ENCODE results near the gene SERPINB13.

Gene SERPINB13, protein sequence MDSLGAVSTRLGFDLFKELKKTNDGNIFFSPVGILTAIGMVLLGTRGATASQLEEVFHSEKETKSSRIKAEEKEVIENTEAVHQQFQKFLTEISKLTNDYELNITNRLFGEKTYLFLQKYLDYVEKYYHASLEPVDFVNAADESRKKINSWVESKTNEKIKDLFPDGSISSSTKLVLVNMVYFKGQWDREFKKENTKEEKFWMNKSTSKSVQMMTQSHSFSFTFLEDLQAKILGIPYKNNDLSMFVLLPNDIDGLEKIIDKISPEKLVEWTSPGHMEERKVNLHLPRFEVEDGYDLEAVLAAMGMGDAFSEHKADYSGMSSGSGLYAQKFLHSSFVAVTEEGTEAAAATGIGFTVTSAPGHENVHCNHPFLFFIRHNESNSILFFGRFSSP

DNA sequence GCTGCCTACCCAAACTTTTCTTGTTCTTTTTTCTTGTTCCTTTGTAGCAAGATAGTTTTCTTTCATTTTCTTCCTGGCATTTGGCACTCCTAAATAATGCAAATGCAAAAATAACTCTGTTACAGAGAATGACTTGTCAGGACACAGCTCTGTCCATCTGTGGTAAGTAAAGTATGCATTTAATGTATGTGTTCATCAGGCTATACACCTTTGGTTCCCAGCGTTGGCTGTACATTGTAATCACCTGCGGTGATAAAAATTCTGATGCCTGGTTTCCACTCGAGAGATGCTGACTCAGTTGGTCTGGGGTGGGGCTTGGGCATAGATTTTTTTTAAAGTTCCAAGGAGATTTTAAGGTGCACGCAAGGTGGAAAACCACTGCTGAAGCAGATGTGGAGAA lies at the start of gene SERPINB13:
TSS of gene SERPINB13 (plus strand) at position 378 of the 400 bp plus-strand sequence. CDS start 1,325 bp downstream, outside the sequence.
- no peak for DNase-seq

DNA sequence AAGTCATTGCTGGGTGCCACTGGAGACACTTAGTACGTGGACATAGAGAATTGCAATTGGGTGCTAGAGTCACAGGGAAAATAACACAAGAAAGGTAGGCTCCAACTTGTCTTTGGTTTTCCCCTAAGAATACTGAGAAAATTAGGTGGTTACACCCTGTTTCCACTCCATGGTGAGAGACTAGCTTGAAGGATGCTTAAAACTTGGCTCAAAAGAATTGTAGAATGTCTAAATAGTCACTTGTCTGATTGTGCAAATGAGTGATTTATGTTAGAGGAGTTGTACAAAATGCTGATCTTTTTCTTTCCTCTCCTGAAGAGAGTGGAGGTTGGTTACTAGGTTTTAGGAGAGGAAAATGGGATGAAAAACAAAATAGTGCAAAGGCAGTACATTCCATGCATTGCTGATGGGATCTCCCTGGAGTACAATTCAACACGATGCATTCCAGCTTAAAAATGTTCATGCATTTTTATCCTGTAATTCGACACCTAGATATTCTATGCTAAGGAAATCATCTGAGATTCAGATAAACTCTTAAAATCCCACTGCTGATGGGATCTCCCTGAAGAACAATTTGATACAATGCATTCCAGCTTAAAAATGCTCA lies 47.1 kb upstream of the SERPINB13 start:
- no peak for DNase-seq

DNA sequence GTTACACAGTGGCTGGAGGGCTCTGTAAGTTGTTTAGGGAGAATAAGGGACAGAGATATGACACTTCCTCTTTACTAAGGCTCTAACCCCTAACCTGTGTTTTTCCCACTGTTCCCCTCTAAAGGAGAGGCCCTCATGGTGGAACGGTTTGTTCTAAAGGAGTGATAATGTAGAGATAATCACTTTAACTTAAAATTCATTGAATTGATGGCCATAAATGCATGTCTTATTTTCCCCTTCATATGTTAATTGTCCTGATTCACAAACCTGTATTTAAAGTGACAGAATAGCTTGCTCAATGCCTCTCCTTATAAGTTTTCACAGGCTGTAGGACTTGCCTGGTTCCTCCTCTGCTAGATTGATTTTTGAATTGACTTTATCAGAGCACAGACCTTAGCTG lies 45.1 kb upstream of the SERPINB13 start, which contains the start of gene SERPINB12:
TSS of gene SERPINB12 (plus strand) at position 301 of the 400 bp plus-strand sequence. CDS start 13,791 bp downstream, outside the sequence.
- DNase-seq: no peak

DNA sequence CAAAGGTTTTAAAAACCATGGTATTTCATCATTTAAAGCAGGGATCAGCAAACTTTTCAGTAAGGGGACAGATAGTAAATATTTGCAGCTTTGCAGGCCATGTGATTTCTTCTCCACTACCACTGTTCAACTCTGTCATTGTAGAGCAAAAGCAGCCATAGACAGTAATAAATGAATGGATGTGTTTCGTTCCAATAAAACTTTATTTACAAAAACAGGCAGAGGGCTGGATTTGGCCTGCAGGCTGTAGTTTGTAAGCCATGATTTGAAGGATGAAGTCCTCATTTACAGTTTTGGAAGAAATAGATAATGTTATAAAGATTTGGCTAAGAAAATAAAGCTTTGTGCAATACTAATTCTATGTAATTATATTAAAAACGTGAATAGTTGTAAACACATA lies 43.1 kb upstream of the SERPINB13 start:
- DNase-seq: no peak

DNA sequence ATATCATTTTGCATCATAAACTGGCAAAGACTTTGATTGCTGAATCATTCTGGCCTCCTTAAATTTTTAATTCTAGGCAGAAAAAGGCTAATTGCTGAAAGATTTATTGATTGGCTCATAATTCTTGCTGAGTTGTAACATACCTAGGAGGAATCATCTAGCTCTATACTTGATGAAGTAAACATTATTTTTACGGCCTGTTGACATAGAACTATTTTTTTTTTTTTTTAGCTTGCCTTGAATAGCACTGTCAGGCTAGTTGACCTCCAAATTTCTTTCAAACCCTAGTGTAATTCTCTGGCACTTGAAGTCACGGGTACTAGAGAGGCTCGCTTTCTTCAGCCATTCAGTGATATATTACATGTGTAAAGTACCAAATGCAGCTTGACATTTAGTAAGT lies 42.1 kb upstream of the SERPINB13 start:
- DNase-seq: no peak

DNA sequence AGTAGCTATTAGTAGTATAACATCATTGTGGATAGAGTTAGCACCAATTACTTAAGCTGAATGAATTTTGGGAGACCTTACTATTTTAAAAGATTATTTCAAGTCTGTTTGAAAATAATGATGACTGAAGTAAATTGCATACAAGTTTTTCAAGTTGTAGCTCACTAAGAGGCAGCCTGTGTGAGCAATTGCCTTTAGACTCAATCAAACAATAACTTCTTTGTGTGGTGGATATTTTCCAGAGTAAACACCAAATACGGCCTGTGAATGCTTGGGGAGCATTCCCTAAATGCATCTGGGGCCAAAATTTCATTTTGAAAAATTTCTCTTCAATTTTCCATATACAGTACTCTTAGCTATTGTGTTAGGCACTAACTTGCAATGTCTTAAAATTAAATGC lies 37.1 kb upstream of the SERPINB13 start:
- no peak for DNase-seq

DNA sequence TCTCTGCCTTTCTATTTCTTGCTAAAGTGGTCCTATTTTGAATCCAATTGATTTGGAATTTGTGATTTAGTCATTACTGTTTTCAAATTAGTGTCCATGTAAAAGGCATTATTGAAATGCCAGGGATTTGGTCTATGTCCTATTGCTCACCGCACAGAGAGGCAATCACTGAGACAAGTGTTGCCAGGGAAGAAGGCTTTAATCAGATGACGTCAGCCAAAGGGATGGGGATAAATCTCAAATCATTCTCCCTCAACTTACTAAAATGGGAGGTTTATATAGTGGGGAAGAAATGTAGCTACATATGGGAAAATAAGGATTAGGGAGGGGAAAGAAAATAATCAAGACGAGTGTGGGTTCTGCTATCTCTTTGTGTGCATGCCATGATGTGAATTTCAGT lies 35.4 kb upstream of the SERPINB13 start:
- DNase-seq: no peak

DNA sequence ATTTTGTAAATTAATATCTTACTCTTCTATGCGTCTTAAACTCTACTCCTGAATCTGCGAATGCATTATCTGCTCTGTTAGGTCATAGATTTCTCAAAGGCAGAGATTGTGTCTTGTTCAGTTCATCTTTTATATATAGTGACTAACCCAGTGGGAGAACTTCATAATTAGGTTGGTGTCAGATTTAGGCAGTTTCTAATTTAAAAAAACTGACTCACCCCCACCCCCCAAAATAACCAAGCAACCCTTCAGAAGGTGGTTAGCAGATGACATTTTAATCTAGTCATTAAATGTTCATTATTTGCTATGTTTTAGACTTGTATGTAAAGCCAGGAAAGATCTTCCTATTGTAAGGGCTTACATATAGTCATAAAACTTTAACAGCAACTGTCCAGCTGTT lies 34.6 kb upstream of the SERPINB13 start:
- DNase-seq: no peak

DNA sequence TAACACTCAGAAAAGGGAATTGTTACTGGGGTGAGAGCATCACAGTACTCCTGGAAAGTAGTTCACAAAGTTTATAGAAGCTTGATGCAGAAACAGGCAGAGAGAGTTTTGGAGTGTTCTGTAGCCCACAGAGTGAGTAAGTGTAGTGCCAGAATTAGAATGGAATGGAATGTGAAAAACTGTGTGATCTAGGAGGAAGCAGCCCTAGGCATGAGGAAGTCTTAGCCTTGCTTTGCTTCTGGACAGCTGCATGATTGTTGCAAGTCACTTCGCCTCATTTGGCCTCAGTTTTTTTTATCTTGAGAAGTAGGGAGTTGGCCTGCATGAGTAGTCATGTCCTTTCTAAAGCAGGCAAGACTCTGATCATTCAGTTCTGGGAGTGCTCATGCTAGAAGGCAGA lies 34.1 kb upstream of the SERPINB13 start:
- DNase-seq: no peak

DNA sequence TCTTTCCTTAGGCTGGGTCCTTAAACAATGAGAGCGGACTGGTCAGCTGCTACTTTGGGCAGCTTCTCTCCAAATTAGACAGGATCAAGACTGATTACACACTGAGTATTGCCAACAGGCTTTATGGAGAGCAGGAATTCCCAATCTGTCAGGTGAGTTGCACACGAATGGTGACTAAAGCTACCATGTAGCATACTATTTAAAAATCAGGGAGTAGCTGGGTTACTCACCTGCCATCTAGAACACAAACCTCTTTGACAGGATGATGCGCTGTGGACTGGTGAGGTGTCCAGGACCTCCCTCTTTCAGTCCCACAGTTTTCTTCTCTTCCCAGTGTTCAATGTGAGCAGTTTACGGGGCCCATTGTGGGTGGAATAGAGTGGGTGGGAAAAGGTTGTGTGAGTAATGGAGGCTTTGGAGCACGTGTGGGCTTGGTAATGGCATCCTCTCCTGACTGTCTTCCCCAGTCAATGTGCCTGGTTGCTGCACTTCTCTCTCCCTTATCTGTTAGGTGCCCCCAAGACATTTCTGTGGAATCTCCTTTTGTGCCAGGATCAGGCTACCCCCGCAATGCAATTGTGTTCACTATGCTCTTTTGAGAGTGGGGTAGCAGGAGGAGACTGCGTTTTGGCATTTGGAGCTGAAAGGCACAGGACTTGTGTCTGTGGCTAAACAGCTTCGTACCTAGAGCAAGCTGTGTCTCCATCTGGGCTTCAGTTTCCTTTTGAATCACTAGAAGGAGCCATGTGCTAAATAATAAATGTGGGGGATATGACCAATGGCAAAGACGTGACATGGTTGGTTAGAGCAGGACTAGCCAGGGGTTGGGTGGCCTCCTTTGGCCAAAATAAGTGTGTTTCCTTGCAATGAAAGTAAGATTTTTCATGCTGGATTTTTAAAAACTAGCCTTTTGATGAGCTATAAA lies 27.3 kb upstream of the SERPINB13 start:
- no peak for DNase-seq

DNA sequence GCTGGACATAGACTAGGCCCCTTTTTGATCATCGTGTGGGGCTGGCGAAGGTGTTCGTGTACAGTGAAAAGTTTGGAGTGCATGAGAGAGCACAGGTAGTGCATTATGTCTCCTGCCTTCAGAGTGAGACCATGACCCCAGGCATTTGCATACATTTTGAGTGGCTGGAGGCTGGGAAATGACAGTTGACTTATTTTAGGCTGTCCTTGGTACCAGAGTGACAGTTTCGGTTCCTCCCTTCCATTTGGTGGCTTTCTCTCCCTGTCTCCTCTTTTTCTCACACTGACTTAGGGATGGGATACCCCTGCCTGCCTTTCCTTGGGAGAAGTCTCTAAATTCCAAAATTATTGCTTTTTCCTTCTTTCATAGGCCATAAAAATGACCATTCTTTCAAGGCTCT lies 24.9 kb upstream of the SERPINB13 start:
- DNase-seq: no peak

DNA sequence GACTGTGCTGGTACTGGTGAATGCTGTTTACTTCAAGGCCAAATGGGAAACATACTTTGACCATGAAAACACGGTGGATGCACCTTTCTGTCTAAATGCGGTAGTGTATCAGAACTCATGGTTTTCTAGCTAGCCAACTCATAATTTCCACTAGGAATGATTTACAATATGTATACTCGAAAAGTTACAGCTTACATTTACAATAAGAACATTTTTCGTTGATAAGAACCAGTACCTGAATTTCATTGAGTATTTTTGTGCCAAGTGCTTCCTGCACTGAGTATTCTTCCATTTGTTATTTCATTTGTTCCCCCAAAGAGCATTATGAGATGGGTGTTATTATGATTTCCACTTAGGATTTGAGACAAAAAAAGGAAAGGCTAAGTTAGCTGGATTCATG lies 23.1 kb upstream of the SERPINB13 start:
- DNase-seq: no peak

DNA sequence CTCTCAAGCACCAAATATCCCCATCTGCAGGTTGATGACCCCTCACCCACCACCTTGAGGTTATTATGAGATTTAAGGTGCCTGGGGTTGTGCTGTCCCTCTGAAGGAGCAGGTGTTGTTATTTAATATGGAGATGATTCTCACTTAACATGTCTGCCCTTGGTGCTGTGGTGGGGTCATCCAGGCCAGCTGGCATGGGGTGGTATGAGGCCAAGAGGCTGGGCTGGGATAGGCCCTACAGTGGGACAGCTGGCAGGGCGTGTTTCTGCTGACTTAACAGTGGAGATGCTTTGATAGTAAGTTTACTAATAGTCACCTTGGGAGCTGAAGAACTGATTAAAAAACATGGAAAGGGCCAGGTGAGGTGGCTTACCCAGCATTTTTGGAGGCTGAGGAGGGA lies 22.6 kb upstream of the SERPINB13 start:
- no peak for DNase-seq

DNA sequence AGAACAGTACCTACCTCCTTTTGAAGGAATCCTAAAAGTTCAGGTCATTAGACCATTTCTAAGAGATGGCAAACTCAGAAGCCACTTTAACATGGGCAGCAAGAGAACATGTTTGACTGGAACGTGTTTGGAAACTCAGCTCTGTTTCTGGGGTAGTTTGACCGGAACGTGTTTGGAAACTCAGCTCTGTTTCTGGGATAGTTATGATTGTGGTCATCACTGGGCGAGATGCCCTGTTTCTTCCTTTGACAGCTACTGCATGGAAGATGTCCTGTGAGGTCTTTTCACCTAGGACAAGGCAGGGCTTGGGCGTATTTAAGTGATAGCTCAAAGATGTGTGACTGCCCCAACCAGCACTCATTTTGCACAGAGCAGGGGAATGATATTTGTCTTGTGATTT lies 19.9 kb upstream of the SERPINB13 start:
- DNase-seq: no peak

DNA sequence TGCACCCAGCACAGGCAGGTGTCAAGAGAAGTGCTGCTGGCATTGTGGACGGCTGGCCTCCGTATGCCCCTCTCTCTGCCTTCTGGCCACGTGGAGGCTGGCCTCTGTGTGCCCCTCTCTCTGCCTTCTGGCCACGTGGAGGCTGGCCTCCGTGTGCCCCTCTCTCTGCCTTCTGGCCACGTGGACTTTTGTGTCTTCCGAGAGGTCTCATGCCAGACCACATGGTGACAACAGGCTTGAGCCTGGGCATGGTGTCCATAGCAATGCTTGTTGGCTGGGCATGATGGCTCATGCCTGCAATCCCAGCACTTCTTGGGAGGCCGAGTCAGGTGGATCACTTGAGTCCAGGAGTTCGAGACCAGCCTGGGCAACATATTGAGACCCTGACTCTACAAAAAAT lies 19.3 kb upstream of the SERPINB13 start:
- DNase-seq: no peak

DNA sequence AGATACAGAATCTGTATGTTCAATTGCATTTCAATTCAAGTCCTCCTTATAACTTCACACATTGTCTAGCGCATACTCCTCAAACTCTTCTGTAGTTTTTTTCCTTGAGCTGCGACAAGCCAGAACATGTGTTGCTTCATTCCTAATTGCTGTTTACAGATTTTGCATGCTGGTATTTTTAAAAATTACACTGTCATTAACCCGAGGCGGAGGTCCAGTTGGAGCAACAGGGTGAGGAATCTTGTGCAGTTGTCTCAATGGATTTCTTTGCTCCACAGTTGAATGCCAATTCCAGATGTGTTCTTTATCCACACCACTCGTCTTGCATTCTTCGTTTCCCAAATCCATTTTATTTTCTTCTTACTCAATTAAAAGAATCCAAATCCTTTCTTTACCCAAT lies 16.4 kb upstream of the SERPINB13 start:
- no peak for DNase-seq

DNA sequence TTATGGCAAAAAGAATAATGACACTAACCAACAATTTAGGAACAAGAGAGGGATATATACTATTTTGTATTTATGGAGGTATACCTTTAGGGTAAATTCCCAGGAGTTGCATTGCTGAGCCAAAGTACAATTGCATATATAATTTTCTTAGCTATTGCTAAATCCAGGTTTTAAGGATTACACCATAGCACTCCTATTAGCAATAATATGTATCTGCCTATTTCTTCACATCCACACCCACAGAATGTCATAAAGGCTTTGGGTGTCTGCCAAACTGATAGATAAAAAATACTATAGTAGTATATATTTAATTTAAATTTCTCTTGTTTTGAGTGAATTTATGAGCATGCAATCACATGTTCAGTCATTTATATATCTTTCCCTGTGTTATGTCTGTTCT lies 11.5 kb upstream of the SERPINB13 start:
- DNase-seq: no peak

DNA sequence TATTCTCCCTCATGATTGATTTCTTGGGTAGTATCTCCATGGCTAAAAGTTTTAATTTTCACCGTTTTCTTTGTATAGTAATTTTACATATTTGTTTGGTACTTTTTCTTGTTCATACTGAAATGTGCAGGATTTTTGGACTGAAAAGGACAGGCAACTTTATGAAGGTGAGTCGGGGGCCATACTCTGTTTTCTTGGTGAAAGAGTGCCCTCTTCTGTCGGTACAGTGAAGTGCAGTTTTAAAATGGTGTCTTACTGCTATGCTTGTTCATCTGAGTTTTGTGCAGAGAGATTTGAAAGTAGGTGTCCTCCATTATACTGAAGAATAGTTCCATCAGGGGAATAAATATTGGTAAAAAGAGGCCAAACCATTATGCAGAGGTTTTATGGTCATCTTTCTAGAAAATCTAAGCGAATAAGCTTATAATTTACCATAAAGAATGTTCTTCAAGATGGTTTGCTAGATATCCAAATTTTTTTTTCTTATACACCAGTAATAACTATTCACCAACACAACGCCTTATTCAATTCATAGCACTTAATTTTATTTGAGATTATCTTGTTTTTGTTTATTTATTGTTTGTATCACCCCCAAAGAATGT lies 8.7 kb upstream of the SERPINB13 start:
- DNase-seq: peak; percentile 33

DNA sequence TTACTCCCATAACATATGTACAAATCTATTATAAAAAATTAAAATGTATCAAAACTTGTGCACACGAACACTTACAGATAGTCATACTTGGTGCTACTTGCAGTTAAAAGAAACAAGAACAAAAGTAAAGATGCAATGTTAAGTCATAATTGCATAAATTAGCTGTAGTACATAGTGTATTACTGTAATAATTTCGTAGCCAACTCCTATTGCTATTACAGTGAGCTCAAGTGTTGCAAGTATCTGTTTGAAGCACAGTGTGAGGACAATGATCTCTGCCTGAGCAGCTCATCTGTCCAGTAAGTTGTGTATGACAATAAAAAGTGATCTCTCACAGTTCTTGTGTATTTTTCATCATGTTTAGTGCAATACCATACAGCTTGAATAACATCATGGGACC lies 7.5 kb upstream of the SERPINB13 start:
- DNase-seq: no peak

DNA sequence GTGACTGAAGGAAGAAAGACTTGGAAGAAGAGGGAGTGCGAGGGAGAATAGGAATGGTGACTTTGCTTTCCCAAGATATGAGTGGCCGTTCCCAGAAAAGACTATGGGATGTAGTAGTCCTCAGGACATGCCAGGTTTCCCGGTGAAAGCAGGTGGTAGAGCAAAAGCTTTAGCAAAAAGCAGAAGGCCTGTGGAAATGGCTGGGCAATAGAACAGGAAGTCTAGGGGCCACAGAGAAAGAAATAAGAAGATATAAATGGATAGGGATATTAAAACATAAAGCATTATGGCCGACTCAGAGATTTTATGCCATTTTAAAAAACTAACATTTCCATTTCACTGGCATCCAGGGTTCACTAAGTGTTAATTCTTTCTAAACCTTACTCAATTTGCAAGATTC lies 1.2 kb upstream of the SERPINB13 start:
- DNase-seq: no peak

DNA sequence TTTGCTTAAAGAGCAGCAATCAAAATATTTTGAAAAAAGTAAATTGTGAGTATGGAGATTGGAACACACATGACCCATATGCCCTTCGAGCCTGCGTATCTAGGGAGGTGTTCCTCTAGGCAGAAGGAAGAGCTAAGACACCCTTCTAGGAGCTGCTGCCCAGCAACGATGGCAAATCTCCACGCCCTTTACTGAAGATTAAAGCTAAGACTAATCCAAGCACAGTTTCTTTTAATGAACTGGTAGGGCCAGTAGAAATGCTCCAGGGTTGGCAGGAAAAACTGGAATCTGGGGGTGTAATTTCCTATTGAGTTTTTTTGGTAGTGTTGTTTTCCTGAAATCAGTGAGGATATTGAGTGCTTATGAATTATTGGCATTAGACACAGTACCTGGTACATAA lies 712 bp upstream of the SERPINB13 start:
- no peak for DNase-seq

DNA sequence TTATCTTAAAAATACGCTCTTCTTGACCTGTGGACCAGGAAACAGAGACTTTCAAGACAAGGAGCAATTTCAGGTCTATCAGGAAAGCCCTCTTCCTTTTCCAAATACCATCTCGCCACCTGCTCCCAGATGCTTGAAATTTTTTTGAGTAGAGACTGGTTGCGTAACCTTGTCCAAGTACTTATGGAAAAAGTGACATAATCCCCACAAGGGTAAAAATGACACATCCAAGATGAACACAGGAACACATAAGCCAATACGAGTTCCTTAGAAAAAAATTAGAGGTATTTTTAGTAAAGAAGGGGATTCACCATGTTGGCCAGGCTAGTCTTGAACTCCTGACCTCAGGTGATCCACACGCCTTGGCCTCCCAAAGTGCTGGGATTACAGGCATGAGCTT lies 1.8 kb downstream of the SERPINB13 start:
- no peak for DNase-seq

DNA sequence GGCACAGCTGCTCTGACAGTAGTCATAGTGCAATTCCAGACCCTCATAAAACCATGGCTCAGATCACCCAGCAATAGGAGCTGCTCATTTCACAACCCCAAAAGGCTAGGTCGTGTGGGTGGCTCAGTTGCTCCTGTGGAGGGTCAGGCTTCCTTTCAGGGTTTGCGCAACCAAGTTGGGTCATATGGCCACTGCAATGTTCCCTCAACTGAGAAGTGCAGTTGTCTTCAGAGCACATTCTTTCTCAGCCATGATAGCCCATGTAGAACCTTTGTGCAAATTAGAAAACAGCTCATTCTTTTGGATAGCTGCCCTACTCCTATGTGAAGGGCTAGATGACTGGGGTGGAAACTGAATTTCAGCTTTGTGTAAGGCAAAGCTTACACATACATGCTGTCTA lies 3.2 kb downstream of the SERPINB13 start:
- DNase-seq: no peak

All from DMS153 (cell line).